Hepatocyte (in vitro differentiated cells): ENCODE measurements around the gene SLC17A9. TPM values are rescaled to one million over a fixed set of nuclear protein-coding genes. Genes with fewer than 3 reads are reported as not detected.

Source experiments
- DNase-seq: peaks from one replicate; pipeline ENCODE4 v3.0.0-alpha.2; 2016; ENCODE audit warnings: low spot score
- H2AFZ ChIP-seq: fragments of 200-600 bp; sonication (generic); 2 replicates; pipeline ENCODE4 v1.6.0; 2016; ENCODE audit warnings: antibody characterized with exemption, mild to moderate bottlenecking
- H3K27ac ChIP-seq: fragments of 200-600 bp; sonication (generic); 2 replicates; pipeline ENCODE4 v1.5.1; 2016; ENCODE audit warnings: mild to moderate bottlenecking
- H3K27me3 ChIP-seq: fragments of 200-600 bp; sonication (generic); 2 replicates; pipeline ENCODE4 v1.6.1; 2016
- H3K36me3 ChIP-seq: fragments of 200-600 bp; sonication (generic); replicated peaks from 2 replicates; pipeline ENCODE4 v1.5.1; 2016; ENCODE audit warnings: low read depth; ENCODE audit not compliant: insufficient read depth
- H3K4me1 ChIP-seq: fragments of 200-600 bp; sonication (generic); 2 replicates; pipeline ENCODE4 v1.5.1; 2016; ENCODE audit warnings: mild to moderate bottlenecking, moderate library complexity; ENCODE audit not compliant: insufficient read depth
- H3K4me2 ChIP-seq: fragments of 200-600 bp; sonication (generic); 2 replicates; pipeline ENCODE4 v1.6.0; 2016
- H3K4me3 ChIP-seq: fragments of 200-600 bp; sonication (generic); 2 replicates; pipeline ENCODE4 v1.5.1; 2016; ENCODE audit warnings: mild to moderate bottlenecking
- H3K79me2 ChIP-seq: fragments of 200-600 bp; sonication (generic); 2 replicates; pipeline ENCODE4 v1.6.0; 2017; ENCODE audit warnings: mild to moderate bottlenecking
- H3K9me2 ChIP-seq: fragments of 200-600 bp; sonication (generic); replicated peaks from 2 replicates; pipeline ENCODE4 v1.6.0; 2017; ENCODE audit warnings: mild to moderate bottlenecking; ENCODE audit not compliant: insufficient read depth
- H3K9me3 ChIP-seq: fragments of 200-600 bp; sonication (generic); 2 replicates; pipeline ENCODE4 v1.5.1; 2016; ENCODE audit warnings: low read depth, mild to moderate bottlenecking
- H4K20me1 ChIP-seq: fragments of 200-600 bp; sonication (generic); 2 replicates; pipeline ENCODE4 v1.6.0; 2016; ENCODE audit warnings: mild to moderate bottlenecking; ENCODE audit not compliant: insufficient read depth, poor library complexity, severe bottlenecking
- EZH2 ChIP-seq: fragments of 200-600 bp; sonication (generic); IDR thresholded peaks from 2 replicates; pipeline ENCODE4 v1.6.1; 2016; ENCODE audit warnings: antibody characterized with exemption, mild to moderate bottlenecking, borderline replicate concordance
- EZH2phosphoT487 ChIP-seq: fragments of 200-600 bp; sonication (generic); IDR thresholded peaks from one replicate; pipeline ENCODE4 v1.6.1; 2018; ENCODE audit warnings: antibody characterized with exemption, mild to moderate bottlenecking, low read depth, moderate library complexity; ENCODE audit not compliant: unreplicated experiment, severe bottlenecking
- WGBS: methylation state at CpG from one replicate; pipeline ENCODE4 v1.1.6; 2016; ENCODE audit warnings: low lambda C conversion rate; ENCODE audit errors: missing lambda C conversion rate; 5-methylcytosine and 5-hydroxymethylcytosine counted together
- polyA plus RNA-seq: library from polyadenylated mRNA; unstranded; fragments of >200 nt; fragmentation: Nextera tagmentation; extraction: Ambion mirVana; gene quantifications from 2 replicates; pipeline ENCODE4 v1.2.1, GENCODE V29; 2016
- total RNA-seq: library from RNA; depleted of rRNA; stranded (reverse); fragments of >200 nt; gene quantifications from 2 replicates; pipeline ENCODE4 v1.2.3, GENCODE V29; 2014
- TF ChIP-seq, protein P1 (sequence below): fragments of 200-600 bp; sonication (generic); IDR thresholded peaks from 2 replicates; pipeline ENCODE4 v1.5.1; 2016; ENCODE audit warnings: antibody characterized with exemption, mild to moderate bottlenecking; ENCODE audit not compliant: poor library complexity

Gene SLC17A9
- total and polyA plus RNA-seq, 2 experiments from 2014 or later, result 26.9 to 83.9 TPM

DNA sequence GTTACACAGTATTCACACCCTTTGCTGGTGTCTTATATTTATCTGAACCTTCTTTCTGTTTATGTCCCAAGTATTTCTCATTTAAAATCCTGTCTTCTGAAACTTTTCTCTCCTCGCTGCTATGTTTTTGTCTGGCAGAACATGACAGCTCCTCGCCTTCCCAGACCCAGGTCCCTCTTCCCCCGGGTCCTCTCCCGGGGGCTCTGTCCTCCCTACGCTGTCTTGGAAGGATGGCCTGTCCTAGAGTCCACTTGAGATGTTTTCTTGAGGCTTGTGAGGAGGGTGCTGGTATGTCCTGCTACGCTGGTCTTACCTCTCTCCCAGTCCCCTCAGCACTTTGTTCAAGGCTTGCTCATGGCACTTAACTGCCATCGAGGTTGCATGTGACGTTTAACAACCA lies 8.3 kb upstream of the SLC17A9 start:
- H3K4me2 ChIP-seq, result no peak overlapping the region
- TF ChIP-seq, protein P1, sequence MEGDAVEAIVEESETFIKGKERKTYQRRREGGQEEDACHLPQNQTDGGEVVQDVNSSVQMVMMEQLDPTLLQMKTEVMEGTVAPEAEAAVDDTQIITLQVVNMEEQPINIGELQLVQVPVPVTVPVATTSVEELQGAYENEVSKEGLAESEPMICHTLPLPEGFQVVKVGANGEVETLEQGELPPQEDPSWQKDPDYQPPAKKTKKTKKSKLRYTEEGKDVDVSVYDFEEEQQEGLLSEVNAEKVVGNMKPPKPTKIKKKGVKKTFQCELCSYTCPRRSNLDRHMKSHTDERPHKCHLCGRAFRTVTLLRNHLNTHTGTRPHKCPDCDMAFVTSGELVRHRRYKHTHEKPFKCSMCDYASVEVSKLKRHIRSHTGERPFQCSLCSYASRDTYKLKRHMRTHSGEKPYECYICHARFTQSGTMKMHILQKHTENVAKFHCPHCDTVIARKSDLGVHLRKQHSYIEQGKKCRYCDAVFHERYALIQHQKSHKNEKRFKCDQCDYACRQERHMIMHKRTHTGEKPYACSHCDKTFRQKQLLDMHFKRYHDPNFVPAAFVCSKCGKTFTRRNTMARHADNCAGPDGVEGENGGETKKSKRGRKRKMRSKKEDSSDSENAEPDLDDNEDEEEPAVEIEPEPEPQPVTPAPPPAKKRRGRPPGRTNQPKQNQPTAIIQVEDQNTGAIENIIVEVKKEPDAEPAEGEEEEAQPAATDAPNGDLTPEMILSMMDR, result no peak
- H3K27me3 ChIP-seq, result no peaks in the 10 kb centered on the region
- peaks cover 9% of the 10 kb centered on the region for H3K4me1 ChIP-seq
- no peak overlapping the region for H3K27ac ChIP-seq
- H3K4me3 ChIP-seq, result no peak overlapping the region
- H2AFZ ChIP-seq, result no peak overlapping the region
- peaks cover 72% of the 10 kb centered on the region for H3K79me2 ChIP-seq
- peaks cover 31% of the 10 kb centered on the region for H4K20me1 ChIP-seq
- no peaks in the 10 kb centered on the region for H3K36me3 ChIP-seq
- no peak for DNase-seq
- 90% methylated on average over 8 of the region's 8 CpGs for WGBS
- H3K9me3 ChIP-seq, result no peaks in the 10 kb centered on the region
- H3K9me2 ChIP-seq, result no peaks in the 10 kb centered on the region

DNA sequence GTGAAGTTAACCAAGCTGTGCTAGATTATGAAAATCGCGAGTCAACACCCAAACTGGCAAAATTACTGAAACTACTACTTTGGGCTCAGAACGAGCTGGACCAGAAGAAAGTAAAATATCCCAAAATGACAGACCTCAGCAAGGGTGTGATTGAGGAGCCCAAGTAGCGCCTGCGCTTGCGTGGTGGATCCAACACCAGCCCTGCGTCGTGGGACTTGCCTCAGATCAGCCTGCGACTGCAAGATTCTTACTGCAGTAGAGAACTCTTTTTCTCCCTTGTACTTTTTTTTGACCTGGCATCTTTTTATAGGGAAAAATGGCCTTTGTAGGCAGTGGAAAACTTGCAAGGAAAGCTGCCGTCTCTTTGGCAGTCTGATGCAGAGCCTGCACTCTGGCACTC lies 7.8 kb upstream of the SLC17A9 start:
- no peak for DNase-seq
- 93% methylated on average over 10 of the region's 10 CpGs for WGBS
- Histone ChIP-seq H3K4me3 (no peak overlapping the region), H3K9me2 (no peaks in the 10 kb centered on the region), H3K4me1 (peaks cover 4% of the 10 kb centered on the region), H3K27ac (no peak overlapping the region), H4K20me1 (peaks cover 26% of the 10 kb centered on the region), H3K4me2 (no peak overlapping the region), H3K27me3 (no peaks in the 10 kb centered on the region), H3K9me3 (no peaks in the 10 kb centered on the region), H3K79me2 (peaks cover 67% of the 10 kb centered on the region), H3K36me3 (no peaks in the 10 kb centered on the region), H2AFZ (no peak overlapping the region)
- TF ChIP-seq, protein P1, result no peak
- TF ChIP-seq EZH2, result no peak
- TF ChIP-seq EZH2phosphoT487, result no peak

DNA sequence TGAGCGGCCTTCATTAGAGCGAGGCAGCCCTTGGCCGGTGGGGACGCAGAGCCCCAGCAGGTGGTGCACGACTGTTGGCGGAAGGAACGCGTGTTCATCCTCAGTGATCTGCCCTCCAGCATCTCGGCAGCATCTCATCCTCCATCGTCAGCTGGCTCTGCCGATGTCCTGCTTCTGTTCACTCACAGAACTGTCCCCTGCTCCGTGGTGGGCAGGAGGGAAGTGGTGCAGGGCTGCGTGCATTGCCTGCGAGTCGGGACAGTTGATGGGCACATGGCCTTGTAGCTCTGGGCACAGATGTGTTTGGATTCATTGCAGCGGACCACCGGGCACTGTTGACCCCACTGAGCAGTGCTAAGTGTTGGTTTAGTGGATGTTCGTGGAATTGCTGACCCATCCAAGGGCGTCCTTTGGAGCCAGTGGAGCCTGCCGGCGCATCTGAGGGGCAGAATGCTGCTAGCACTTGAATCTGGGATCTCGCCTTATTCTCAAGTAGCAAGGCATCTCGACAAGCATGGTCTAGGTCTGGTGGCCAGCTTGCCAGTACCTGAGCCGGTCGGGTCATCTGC lies 6.7 kb upstream of the SLC17A9 start:
- Histone ChIP-seq H2AFZ (no peak overlapping the region), H4K20me1 (peaks cover 20% of the 10 kb centered on the region), H3K4me3 (no peak overlapping the region), H3K4me2 (no peak overlapping the region), H3K4me1 (no peaks in the 10 kb centered on the region), H3K9me2 (no peaks in the 10 kb centered on the region), H3K79me2 (peaks cover 56% of the 10 kb centered on the region), H3K27ac (no peak overlapping the region), H3K27me3 (no peaks in the 10 kb centered on the region), H3K36me3 (no peaks in the 10 kb centered on the region), H3K9me3 (no peaks in the 10 kb centered on the region)
- TF ChIP-seq, protein P1, result no peak
- no peak for TF ChIP-seq EZH2phosphoT487
- no peak for TF ChIP-seq EZH2
- no peak for DNase-seq
- WGBS, result 94% methylated on average over 25 of the region's 25 CpGs

DNA sequence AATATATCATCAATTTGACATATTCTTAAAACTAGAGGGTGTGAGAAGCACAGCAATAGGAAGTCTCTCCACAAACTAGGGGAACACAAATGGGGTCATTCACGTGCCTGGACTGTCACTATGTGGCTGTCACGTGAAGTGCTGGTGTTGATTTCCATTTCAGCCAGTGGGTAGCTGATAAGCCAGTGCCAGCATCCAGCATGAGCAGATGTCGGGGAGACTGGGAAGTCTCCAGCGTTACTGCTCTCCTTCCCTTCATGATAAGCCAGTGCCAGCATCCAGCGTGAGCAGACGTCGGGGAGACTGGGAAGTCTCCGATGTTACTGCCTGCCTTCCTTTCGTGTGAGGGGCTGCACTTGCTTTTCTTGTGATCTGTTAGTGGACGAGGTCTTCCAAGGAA lies 5.6 kb upstream of the SLC17A9 start:
- Histone ChIP-seq H2AFZ (no peak overlapping the region), H3K4me3 (no peak overlapping the region), H3K4me2 (no peak overlapping the region), H3K9me3 (no peaks in the 10 kb centered on the region), H4K20me1 (peaks cover 12% of the 10 kb centered on the region), H3K27me3 (no peaks in the 10 kb centered on the region), H3K27ac (no peak overlapping the region), H3K36me3 (no peaks in the 10 kb centered on the region), H3K79me2 (peaks cover 47% of the 10 kb centered on the region), H3K9me2 (no peaks in the 10 kb centered on the region), H3K4me1 (peaks cover under 1% of the 10 kb centered on the region)
- no peak for TF ChIP-seq EZH2phosphoT487
- no peak for TF ChIP-seq EZH2
- TF ChIP-seq, protein P1, result no peak
- DNase-seq, result no peak
- WGBS, result 79% methylated on average over 10 of the region's 10 CpGs
